B cell (primary cell): ENCODE results near the gene SLC39A11. TPM values are rescaled to one million over a fixed set of nuclear protein-coding genes. Genes with fewer than 3 reads are reported as not detected.

Source experiments
- ATAC-seq: fragments of 200-7000 bp; cut with Tn5 transposase; one replicate; pipeline ENCODE4 v1.10.0; 2021; ENCODE audit warnings: low read depth, mild to moderate bottlenecking, moderate number of reproducible peaks, moderate library complexity
- CTCF ChIA-PET: fragments of 350-600 bp; sonication (Branson Sonifier 250); formaldehyde crosslinking; loops from one replicate; lab custom pipeline; 2021; ENCODE audit warnings: antibody characterized with exemption, inconsistent platforms; lab: Charles Lee
- POLR2A ChIA-PET: fragments of 350-600 bp; sonication (Branson Sonifier 250); formaldehyde crosslinking; loops from one replicate; lab custom pipeline; 2021; ENCODE audit warnings: antibody characterized with exemption; lab: Charles Lee
- DNase-seq: peaks from one replicate; pipeline ENCODE4 v3.0.0; 2013
- H2AFZ ChIP-seq: 2 replicates; pipeline ENCODE4 v1.6.1; 2012; ENCODE audit warnings: mild to moderate bottlenecking, low read depth, low read length; ENCODE audit not compliant: insufficient read depth, poor library complexity, severe bottlenecking
- H3K27ac ChIP-seq, 2 donors: 1 replicate in 1 of 2; 2 replicates in 1 of 2; pipeline ENCODE4 v1.5.1; 2012 to 2013; ENCODE audit warnings: low read length in 2 of 2, mild to moderate bottlenecking in 2 of 2, moderate library complexity in 1 of 2
- H3K27me3 ChIP-seq, 4 experiments: fragments of 200-600 bp in 1 of 4; sonication (generic) in 1 of 4; replicated peaks in 1 of 4; 1 replicate in 2 of 4; 2 replicates in 2 of 4; pipeline versions ENCODE4 v1.6.1 to v1.7.0; 2013 to 2016; ENCODE audit warnings: low read length in 3 of 4, mild to moderate bottlenecking in 2 of 4, mixed read lengths in 1 of 4, moderate library complexity in 1 of 4; ENCODE audit not compliant: insufficient read depth in 4 of 4, control insufficient read depth in 3 of 4; ENCODE audit errors: control extremely low read depth in 1 of 4
- H3K36me3 ChIP-seq, 2 experiments: replicated peaks in 1 of 2; 1 replicate in 1 of 2; 2 replicates in 1 of 2; pipeline versions ENCODE4 v1.6.1 to v1.7.1; 2013; ENCODE audit warnings: low read length in 1 of 2; ENCODE audit not compliant: insufficient read depth in 2 of 2, control insufficient read depth in 1 of 2; ENCODE audit errors: control extremely low read depth in 1 of 2, extremely low read depth in 1 of 2
- H3K4me1 ChIP-seq, 2 donors: fragments of 200-600 bp in 1 of 2; sonication (generic) in 1 of 2; 1 replicate in 1 of 2; 2 replicates in 1 of 2; pipeline versions ENCODE4 v1.5.1 to v1.6.1; 2013 to 2017; ENCODE audit warnings: low read length in 2 of 2; ENCODE audit not compliant: control insufficient read depth in 2 of 2, insufficient read depth in 2 of 2
- H3K4me2 ChIP-seq: replicated peaks from 2 replicates; pipeline ENCODE3; 2012; ENCODE audit warnings: mild to moderate bottlenecking, low read depth, low read length; ENCODE audit not compliant: poor library complexity, severe bottlenecking
- H3K4me3 ChIP-seq, 5 experiments: fragments of 200-600 bp in 1 of 5; sonication (generic) in 1 of 5; 1 replicate in 3 of 5; 2 replicates in 2 of 5; pipeline versions ENCODE4 v1.5.1 to v1.7.0; 2011 to 2016; ENCODE audit warnings: low read length in 4 of 5, mild to moderate bottlenecking in 4 of 5, low read depth in 2 of 5, control low read depth in 1 of 5, moderate library complexity in 1 of 5; ENCODE audit not compliant: insufficient read depth in 1 of 5; ENCODE audit errors: control extremely low read depth in 1 of 5, extremely low read depth in 1 of 5
- H3K79me2 ChIP-seq: fragments of 200-600 bp; sonication (generic); one replicate; pipeline ENCODE4 v1.6.0; 2016; ENCODE audit warnings: low read length; ENCODE audit not compliant: control insufficient read depth, insufficient read depth
- H3K9ac ChIP-seq: fragments of 200-600 bp; sonication (generic); 2 replicates; pipeline ENCODE4 v1.6.1; 2017; ENCODE audit warnings: mild to moderate bottlenecking, low read length, moderate library complexity
- H3K9me3 ChIP-seq, 3 donors: one replicate each; pipeline versions ENCODE4 v1.6.1 to v1.7.1; 2013; ENCODE audit warnings: low read length in 2 of 3; ENCODE audit not compliant: control insufficient read depth in 2 of 3, insufficient read depth in 1 of 3; ENCODE audit errors: control extremely low read depth in 1 of 3
- H4K20me1 ChIP-seq: 2 replicates; pipeline ENCODE4 v1.6.0; 2012; ENCODE audit warnings: mild to moderate bottlenecking, low read length; ENCODE audit not compliant: insufficient read depth, control insufficient read depth, poor library complexity, severe bottlenecking
- H3K27ac Mint-ChIP-seq: one replicate; pipeline ENCODE4 v1.8.0; 2021; ENCODE audit warnings: mixed read lengths
- H3K27me3 Mint-ChIP-seq: one replicate; pipeline ENCODE4 v1.8.0; 2021; ENCODE audit warnings: mixed read lengths
- H3K4me1 Mint-ChIP-seq: one replicate; pipeline ENCODE4 v1.8.0; 2021; ENCODE audit warnings: mixed read lengths
- H3K4me3 Mint-ChIP-seq: one replicate; pipeline ENCODE4 v1.8.0; 2021; ENCODE audit warnings: mixed read lengths
- H3K9me3 Mint-ChIP-seq: one replicate; pipeline ENCODE4 v1.8.0; 2022; ENCODE audit warnings: mixed read lengths; ENCODE audit not compliant: insufficient read depth
- EZH2 ChIP-seq: IDR thresholded peaks from 2 replicates; pipeline ENCODE4 v1.6.1; 2012; ENCODE audit warnings: borderline replicate concordance, low read depth, mild to moderate bottlenecking, moderate library complexity, low read length; ENCODE audit not compliant: insufficient read depth, poor library complexity, severe bottlenecking
- WGBS: methylation state at CpG from one replicate; pipeline ENCODE4 v1.1.5; 2013; ENCODE audit warnings: missing lambda C conversion rate; ENCODE audit not compliant: insufficient coverage; 5-methylcytosine and 5-hydroxymethylcytosine counted together
- intact Hi-C: fragments of 100-400 bp; cut with micrococcal nuclease; formaldehyde crosslinking; loops from one replicate; pipeline ENCODE4 v1.10.0; 2022
- polyA plus RNA-seq: library from polyadenylated mRNA; depleted of rRNA; stranded (reverse); fragments of >200 nt; gene quantifications from 2 replicates; pipeline ENCODE4 v1.2.3, GENCODE V29; 2012
- total RNA-seq, 2 donors: library from RNA; stranded (reverse); fragments of 120-200 nt in 1 of 2; gene quantifications; 1 replicate in 1 of 2; 2 replicates in 1 of 2; pipeline versions ENCODE4 v1.2.3 to v1.2.4, GENCODE V29; 2013 to 2022
- TF ChIP-seq, protein P1 (sequence below): fragments of 200-600 bp; IDR thresholded peaks from one replicate; pipeline ENCODE4 v1.8.0; 2022; ENCODE audit warnings: antibody characterized with exemption, mild to moderate bottlenecking

Gene SLC39A11
- total and polyA plus RNA-seq, 2 donors (not counting 1 experiment from before 2014, with no cell fraction given) = 6.9 to 39.6 TPM

DNA sequence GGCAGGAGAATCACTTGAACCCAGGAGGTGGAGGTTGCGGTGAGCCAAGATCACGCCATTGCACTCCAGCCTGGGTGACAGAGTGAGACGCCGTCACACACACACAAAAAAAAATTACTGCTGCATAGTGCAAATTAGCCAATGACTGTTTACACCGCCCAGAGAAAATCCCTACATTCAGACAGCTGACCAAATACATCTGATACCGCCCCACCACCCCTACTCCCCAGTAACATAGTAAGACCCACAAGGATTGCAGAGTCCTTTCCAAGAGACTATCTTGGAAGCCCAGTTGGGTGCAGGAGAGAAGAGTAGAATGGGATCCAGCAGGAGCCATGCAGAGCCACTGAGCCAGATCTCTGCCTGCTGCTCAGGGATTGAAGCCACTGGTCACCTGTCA is 63.5 kb downstream of the SLC39A11 start:
- no peaks in the 10 kb centered on the region for H3K4me1 Mint-ChIP-seq
- Histone ChIP-seq H3K4me3 (no peak overlapping the region), H3K9ac (no peak overlapping the region), H3K9me3 (peaks cover 0 to under 1% (median 0%) of the 10 kb centered on the region in 3 donors), H2AFZ (no peak overlapping the region), H3K27ac (no peak overlapping the region), H3K36me3 (peaks cover 0 to 17% of the 10 kb centered on the region in 2 experiments), H4K20me1 (no peaks in the 10 kb centered on the region), H3K79me2 (no peaks in the 10 kb centered on the region), H3K4me2 (no peak overlapping the region), H3K4me1 (no peaks in the 10 kb centered on the region), H3K27me3 (no peaks in the 10 kb centered on the region)
- ChIA-PET CTCF (interaction anchor here (0.7 kb wide), 1 partner anchor 269 kb away, joined by 3 read pairs; no protein-coding TSS in a partner anchor), POLR2A (no interaction called here)
- no peaks in the 10 kb centered on the region for H3K27me3 Mint-ChIP-seq
- ATAC-seq (no peak), DNase-seq (no peak)
- intact Hi-C loops = no loop called here
- no peak overlapping the region for H3K27ac Mint-ChIP-seq
- H3K4me3 Mint-ChIP-seq = no peak overlapping the region
- WGBS = no CpG with 5 or more reads among the region's 6 CpGs
- no peaks in the 10 kb centered on the region for H3K9me3 Mint-ChIP-seq
- TF ChIP-seq, protein P1, sequence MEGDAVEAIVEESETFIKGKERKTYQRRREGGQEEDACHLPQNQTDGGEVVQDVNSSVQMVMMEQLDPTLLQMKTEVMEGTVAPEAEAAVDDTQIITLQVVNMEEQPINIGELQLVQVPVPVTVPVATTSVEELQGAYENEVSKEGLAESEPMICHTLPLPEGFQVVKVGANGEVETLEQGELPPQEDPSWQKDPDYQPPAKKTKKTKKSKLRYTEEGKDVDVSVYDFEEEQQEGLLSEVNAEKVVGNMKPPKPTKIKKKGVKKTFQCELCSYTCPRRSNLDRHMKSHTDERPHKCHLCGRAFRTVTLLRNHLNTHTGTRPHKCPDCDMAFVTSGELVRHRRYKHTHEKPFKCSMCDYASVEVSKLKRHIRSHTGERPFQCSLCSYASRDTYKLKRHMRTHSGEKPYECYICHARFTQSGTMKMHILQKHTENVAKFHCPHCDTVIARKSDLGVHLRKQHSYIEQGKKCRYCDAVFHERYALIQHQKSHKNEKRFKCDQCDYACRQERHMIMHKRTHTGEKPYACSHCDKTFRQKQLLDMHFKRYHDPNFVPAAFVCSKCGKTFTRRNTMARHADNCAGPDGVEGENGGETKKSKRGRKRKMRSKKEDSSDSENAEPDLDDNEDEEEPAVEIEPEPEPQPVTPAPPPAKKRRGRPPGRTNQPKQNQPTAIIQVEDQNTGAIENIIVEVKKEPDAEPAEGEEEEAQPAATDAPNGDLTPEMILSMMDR = no peak
- TF ChIP-seq EZH2 = no peak

DNA sequence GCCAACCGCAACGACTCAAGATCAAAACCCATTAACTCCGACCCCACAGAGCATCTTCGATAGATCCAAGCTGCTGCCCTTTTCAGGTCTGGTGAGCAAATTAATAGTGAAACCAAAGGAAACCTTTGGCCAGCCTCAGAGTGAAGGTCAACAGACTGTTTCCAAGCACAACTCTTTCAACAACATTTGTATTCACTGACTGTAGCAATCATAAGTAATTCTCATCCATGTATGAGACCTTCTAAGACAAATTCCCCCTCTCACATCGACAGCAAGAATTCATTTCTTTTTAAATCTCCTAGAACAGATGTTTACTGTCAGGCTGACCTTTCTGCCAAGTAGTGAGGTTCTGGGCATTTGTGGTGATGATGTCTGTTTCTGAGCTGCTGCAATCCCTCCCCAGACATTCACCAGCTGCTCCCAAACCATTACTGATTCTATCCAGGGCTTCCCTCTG is 64.2 kb downstream of the SLC39A11 start:
- no peak for TF ChIP-seq EZH2
- TF ChIP-seq, protein P1 = no peak
- no peaks in the 10 kb centered on the region for H3K9me3 Mint-ChIP-seq
- ATAC-seq = no peak

More for the DNA sequence above, 64.2 kb downstream of the SLC39A11 start:
- no peak overlapping the region for H3K4me2 ChIP-seq
- ChIA-PET POLR2A (no interaction called here), CTCF (interaction anchor here (0.7 kb wide), 1 partner anchor 269 kb away, joined by 3 read pairs; no protein-coding TSS in a partner anchor)
- no peaks in the 10 kb centered on the region for H3K27me3 ChIP-seq
- H3K79me2 ChIP-seq = no peaks in the 10 kb centered on the region
- no peaks in the 10 kb centered on the region for H4K20me1 ChIP-seq
- peaks cover 0 to 8% (median 0%) of the 10 kb centered on the region in 3 donors for H3K9me3 ChIP-seq
- intact Hi-C loops = no loop called here
- no peak overlapping the region for H3K4me3 ChIP-seq
- no peak overlapping the region for H3K27ac ChIP-seq
- peaks cover 0 to 17% of the 10 kb centered on the region in 2 experiments for H3K36me3 ChIP-seq
- no peak overlapping the region for H2AFZ ChIP-seq
- WGBS = 92% methylated on average over 4 of the region's 5 CpGs
- H3K27me3 Mint-ChIP-seq = no peaks in the 10 kb centered on the region
- H3K4me3 Mint-ChIP-seq = no peak overlapping the region
- DNase-seq = no peak
- H3K4me1 ChIP-seq = no peaks in the 10 kb centered on the region
- no peak overlapping the region for H3K9ac ChIP-seq
- no peak overlapping the region for H3K27ac Mint-ChIP-seq
- no peaks in the 10 kb centered on the region for H3K4me1 Mint-ChIP-seq
